GM12878 (cell line): Measurements from ENCODE around the gene STK17A. TPM values are rescaled to one million over a fixed set of nuclear protein-coding genes. Genes with fewer than 3 reads are reported as not detected.

Experiments used
- BCL3 ChIP-seq: IDR thresholded peaks from 2 replicates; pipeline ENCODE4 v1.6.1; 2011; ENCODE audit warnings: borderline replicate concordance, low read depth, mild to moderate bottlenecking, moderate library complexity, low read length; ENCODE audit not compliant: insufficient read depth, poor library complexity, severe bottlenecking
- CEBPB ChIP-seq, 2 experiments: fragments of 150-350 bp in 1 of 2; IDR thresholded peaks; 2 replicates each; pipeline ENCODE4 v1.6.1; 2012 to 2014; ENCODE audit warnings: low read depth in 2 of 2, low read length in 2 of 2, borderline replicate concordance in 1 of 2, inconsistent platforms in 1 of 2
- E2F8 ChIP-seq: fragments of 450-650 bp; IDR thresholded peaks from 2 replicates; pipeline ENCODE4 v1.6.1; 2018; ENCODE audit warnings: mild to moderate bottlenecking, low read depth, moderate library complexity; ENCODE audit not compliant: partially characterized antibody
- EP300 ChIP-seq, 2 experiments: fragments of 150-350 bp in 1 of 2; IDR thresholded peaks; 2 replicates each; pipeline ENCODE4 v1.6.1; 2011 to 2012; ENCODE audit warnings: low read depth in 2 of 2, low read length in 2 of 2, borderline replicate concordance in 1 of 2, improper control_type of control experiment in 1 of 2, inconsistent platforms in 1 of 2; ENCODE audit not compliant: control insufficient read depth in 1 of 2
- ETV6 ChIP-seq, 2 experiments: fragments of 450-650 bp in 1 of 2; IDR thresholded peaks in 1 of 2; conservative IDR thresholded peaks in 1 of 2; 2 replicates each; pipeline ENCODE4 v1.6.1; 2014; ENCODE audit warnings: antibody characterized with exemption in 1 of 2, borderline replicate concordance in 1 of 2, low read depth in 1 of 2, mild to moderate bottlenecking in 1 of 2, moderate library complexity in 1 of 2
- KLF5 ChIP-seq: fragments of 450-650 bp; IDR thresholded peaks from 2 replicates; pipeline ENCODE4 v1.6.1; 2014; ENCODE audit warnings: mild to moderate bottlenecking; ENCODE audit not compliant: partially characterized antibody
- NFIC ChIP-seq: IDR thresholded peaks from 2 replicates; pipeline ENCODE4 v1.6.1; 2012; ENCODE audit warnings: low read depth, mild to moderate bottlenecking, inconsistent platforms, low read length, moderate library complexity
- NFYB ChIP-seq: IDR thresholded peaks from 2 replicates; pipeline ENCODE4 v1.6.1; 2011; ENCODE audit warnings: low read depth, mild to moderate bottlenecking, low read length, improper control_type of control experiment, moderate library complexity; ENCODE audit not compliant: insufficient read depth
- RFX5 ChIP-seq: IDR thresholded peaks from 2 replicates; pipeline ENCODE4 v1.6.1; 2011; ENCODE audit warnings: low read depth, low read length, improper control_type of control experiment
- STAT1 ChIP-seq: fragments of 450-650 bp; conservative IDR thresholded peaks from 2 replicates; pipeline ENCODE4 v1.6.1; 2014; ENCODE audit warnings: antibody characterized with exemption, mild to moderate bottlenecking
- TAF1 ChIP-seq: IDR thresholded peaks from 2 replicates; pipeline ENCODE4 v1.6.1; 2011; ENCODE audit warnings: mild to moderate bottlenecking, low read depth, low read length, borderline replicate concordance
- TCF12 ChIP-seq: IDR thresholded peaks from 2 replicates; pipeline ENCODE4 v1.6.1; 2011; ENCODE audit warnings: low read depth, mild to moderate bottlenecking, low read length
- TCF3 ChIP-seq: IDR thresholded peaks from 2 replicates; pipeline ENCODE4 v1.6.1; 2012; ENCODE audit warnings: low read depth, mild to moderate bottlenecking, low read length, borderline replicate concordance; ENCODE audit not compliant: insufficient read depth
- WRNIP1 ChIP-seq: IDR thresholded peaks from 2 replicates; pipeline ENCODE4 v1.6.1; 2011; ENCODE audit warnings: low read depth, low read length, improper control_type of control experiment, borderline replicate concordance
- ZNF207 ChIP-seq: fragments of 450-650 bp; IDR thresholded peaks from 2 replicates; pipeline ENCODE4 v1.6.1; 2014; ENCODE audit warnings: antibody characterized with exemption, mild to moderate bottlenecking, borderline replicate concordance
- ZNF24 ChIP-seq: fragments of 450-650 bp; IDR thresholded peaks from 2 replicates; pipeline ENCODE4 v1.6.1; 2017; ENCODE audit warnings: antibody characterized with exemption, mild to moderate bottlenecking
- polyA plus RNA-seq, 11 experiments: library from polyadenylated mRNA; depleted of rRNA in 4 of 11; unstranded in 6 of 11; stranded (reverse) in 5 of 11; fragments of >200 nt; fragmentation: Nextera tagmentation in 4 of 11; fragmentation: Illumina TruSeq in 1 of 11; extraction: Ambion mirVana in 4 of 11; extraction: Trizol in 1 of 11; gene quantifications; 1 replicate in 1 of 11; 2 replicates in 10 of 11; pipeline versions ENCODE4 v1.2.1 to v1.2.3, GENCODE V29; 2011 to 2016; ENCODE audit warnings: inconsistent platforms in 2 of 11, missing spikeins in 2 of 11, low read depth in 1 of 11
- total RNA-seq, 4 experiments: library from RNA; depleted of rRNA in 3 of 4; stranded (reverse); fragments of >200 nt in 3 of 4; fragmentation: Illumina TruSeq in 1 of 4; extraction: Trizol in 1 of 4; gene quantifications; 2 replicates each; pipeline versions ENCODE4 v1.2.1 to v1.2.3, GENCODE V29; 2013 to 2021
- TF ChIP-seq, protein P1 (sequence below): fragments of 450-650 bp; IDR thresholded peaks from 2 replicates; pipeline ENCODE4 v1.6.1; 2016; ENCODE audit warnings: mild to moderate bottlenecking, moderate library complexity, borderline replicate concordance

The STK17A gene
- total and polyA plus RNA-seq, 10 of the 15 experiments (the other 5 are each of a cell fraction or from before 2014, with no cell fraction given) = 18.5 to 91.6 (median 70.8) TPM

- TF ChIP-seq, protein P1, sequence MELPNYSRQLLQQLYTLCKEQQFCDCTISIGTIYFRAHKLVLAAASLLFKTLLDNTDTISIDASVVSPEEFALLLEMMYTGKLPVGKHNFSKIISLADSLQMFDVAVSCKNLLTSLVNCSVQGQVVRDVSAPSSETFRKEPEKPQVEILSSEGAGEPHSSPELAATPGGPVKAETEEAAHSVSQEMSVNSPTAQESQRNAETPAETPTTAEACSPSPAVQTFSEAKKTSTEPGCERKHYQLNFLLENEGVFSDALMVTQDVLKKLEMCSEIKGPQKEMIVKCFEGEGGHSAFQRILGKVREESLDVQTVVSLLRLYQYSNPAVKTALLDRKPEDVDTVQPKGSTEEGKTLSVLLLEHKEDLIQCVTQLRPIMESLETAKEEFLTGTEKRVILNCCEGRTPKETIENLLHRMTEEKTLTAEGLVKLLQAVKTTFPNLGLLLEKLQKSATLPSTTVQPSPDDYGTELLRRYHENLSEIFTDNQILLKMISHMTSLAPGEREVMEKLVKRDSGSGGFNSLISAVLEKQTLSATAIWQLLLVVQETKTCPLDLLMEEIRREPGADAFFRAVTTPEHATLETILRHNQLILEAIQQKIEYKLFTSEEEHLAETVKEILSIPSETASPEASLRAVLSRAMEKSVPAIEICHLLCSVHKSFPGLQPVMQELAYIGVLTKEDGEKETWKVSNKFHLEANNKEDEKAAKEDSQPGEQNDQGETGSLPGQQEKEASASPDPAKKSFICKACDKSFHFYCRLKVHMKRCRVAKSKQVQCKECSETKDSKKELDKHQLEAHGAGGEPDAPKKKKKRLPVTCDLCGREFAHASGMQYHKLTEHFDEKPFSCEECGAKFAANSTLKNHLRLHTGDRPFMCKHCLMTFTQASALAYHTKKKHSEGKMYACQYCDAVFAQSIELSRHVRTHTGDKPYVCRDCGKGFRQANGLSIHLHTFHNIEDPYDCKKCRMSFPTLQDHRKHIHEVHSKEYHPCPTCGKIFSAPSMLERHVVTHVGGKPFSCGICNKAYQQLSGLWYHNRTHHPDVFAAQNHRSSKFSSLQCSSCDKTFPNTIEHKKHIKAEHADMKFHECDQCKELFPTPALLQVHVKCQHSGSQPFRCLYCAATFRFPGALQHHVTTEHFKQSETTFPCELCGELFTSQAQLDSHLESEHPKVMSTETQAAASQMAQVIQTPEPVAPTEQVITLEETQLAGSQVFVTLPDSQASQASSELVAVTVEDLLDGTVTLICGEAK = peak; percentile 55; the same call in 1 of the 2 replicates
- TF ChIP-seq NFIC = peak; percentile 94
- TF ChIP-seq ETV6 (conservative IDR thresholded peaks at IDR 0.05 in 1 of 2, IDR thresholded peaks at IDR 0.05 in 1 of 2; ENCODE audit: borderline replicate concordance in 1 of 2, low read depth in 1 of 2) = peak; percentile 97 to 100; a peak in 3 of 4 replicates
- TF ChIP-seq TAF1 = peak; percentile 78; the same call in 1 of the 2 replicates
- TF ChIP-seq RFX5 = no peak
- peak; percentile 97; the same call in 1 of the 2 replicates for TF ChIP-seq WRNIP1
- peak; percentile 86 for TF ChIP-seq TCF12
- TF ChIP-seq TCF3 = peak; percentile 83; the same call in 1 of the 2 replicates
- TF ChIP-seq BCL3 = peak; percentile 91
- TF ChIP-seq KLF5 = no peak
- TF ChIP-seq E2F8 = no peak
- no peak for TF ChIP-seq NFYB
- TF ChIP-seq CEBPB (IDR thresholded peaks at IDR 0.05; ENCODE audit: borderline replicate concordance in 1 of 2, low read depth in 2 of 2, low read length in 2 of 2) = peak in 1 of 2 experiments; percentile 98; a peak in 2 of 4 replicates
- TF ChIP-seq STAT1 = no peak
- TF ChIP-seq ZNF24 = peak; percentile 66; the same call in 1 of the 2 replicates
- TF ChIP-seq ZNF207 = no peak; the same call in 1 of the 2 replicates
- TF ChIP-seq EP300 (IDR thresholded peaks at IDR 0.05; ENCODE audit: borderline replicate concordance in 1 of 2, control insufficient read depth in 1 of 2, low read depth in 2 of 2, low read length in 2 of 2) = peak; percentile 98 to 99
These were observed 66.9 kb downstream of the STK17A start (continued) for GRCh38 chr7:43649755-43650274.
